K562 (cell line): Measurements from ENCODE around the gene HAUS3. TPM values are rescaled to one million over a fixed set of nuclear protein-coding genes. Genes with fewer than 3 reads are reported as not detected.

Experiments
- CEBPZ ChIP-seq: fragments of 150-350 bp; IDR thresholded peaks from 2 replicates; pipeline ENCODE4 v1.6.1; 2014; ENCODE audit warnings: low read depth, mild to moderate bottlenecking, low read length, borderline replicate concordance
- ELF2 ChIP-seq: fragments of 250-450 bp; sonication (Bioruptor Pico); IDR thresholded peaks from 2 replicates; pipeline ENCODE4 v1.5.0; 2021; ENCODE audit warnings: mild to moderate bottlenecking
- FOXM1 ChIP-seq, 2 experiments: fragments of 450-650 bp in 1 of 2; sonication (generic) in 1 of 2; formaldehyde crosslinking in 1 of 2; IDR thresholded peaks; 2 replicates each; pipeline versions ENCODE4 v1.6.1 to v1.9.0; 2017 to 2022; ENCODE audit warnings: low read depth in 2 of 2, mild to moderate bottlenecking in 2 of 2, missing genetic modification reagents in 1 of 2, moderate library complexity in 1 of 2
- HBP1 ChIP-seq: fragments of 450-650 bp; formaldehyde crosslinking; IDR thresholded peaks from 2 replicates; pipeline ENCODE4 v1.4.0; 2022; ENCODE audit warnings: missing genetic modification characterization
- ILF3 ChIP-seq: fragments of 450-650 bp; IDR thresholded peaks from 2 replicates; pipeline ENCODE4 v1.6.1; 2018; ENCODE audit warnings: antibody characterized with exemption, mild to moderate bottlenecking, moderate library complexity, borderline replicate concordance
- KLF16 ChIP-seq: IDR thresholded peaks from 2 replicates; pipeline ENCODE4 v1.6.1; 2016; ENCODE audit warnings: antibody characterized with exemption
- NCOA4 ChIP-seq: fragments of 450-650 bp; IDR thresholded peaks from 2 replicates; pipeline ENCODE4 v1.6.1; 2018; ENCODE audit warnings: mild to moderate bottlenecking; ENCODE audit not compliant: partially characterized antibody
- NONO ChIP-seq, 2 experiments: fragments of 200-400 bp in 1 of 2; fragments of 450-650 bp in 1 of 2; formaldehyde crosslinking in 1 of 2; IDR thresholded peaks; 2 replicates each; pipeline ENCODE4 v1.6.1; 2017; ENCODE audit warnings: low read depth in 2 of 2, mild to moderate bottlenecking in 2 of 2, moderate library complexity in 2 of 2, low read length in 1 of 2
- POU5F1 ChIP-seq: fragments of 150-350 bp; IDR thresholded peaks from 2 replicates; pipeline ENCODE4 v1.6.1; 2014; ENCODE audit warnings: borderline replicate concordance, low read length, low read depth, mild to moderate bottlenecking; ENCODE audit not compliant: partially characterized antibody
- SIRT6 ChIP-seq: IDR thresholded peaks from one replicate; pipeline ENCODE4 v1.6.1; 2012; ENCODE audit warnings: low read depth, mild to moderate bottlenecking, control low read depth, inconsistent platforms, low read length, moderate library complexity
- ZBTB26 ChIP-seq: fragments of 450-650 bp; formaldehyde crosslinking; IDR thresholded peaks from 2 replicates; pipeline ENCODE4 v1.4.0; 2022; ENCODE audit warnings: missing genetic modification characterization
- ZBTB33 ChIP-seq: sonication (generic); formaldehyde crosslinking; IDR thresholded peaks from 2 replicates; pipeline ENCODE4 v1.8.1; 2023; ENCODE audit warnings: mild to moderate bottlenecking, missing genetic modification reagents
- ZC3H8 ChIP-seq: fragments of 450-650 bp; IDR thresholded peaks from 2 replicates; pipeline ENCODE4 v1.6.1; 2017
- ZNF609 ChIP-seq: sonication (generic); formaldehyde crosslinking; IDR thresholded peaks from 2 replicates; pipeline ENCODE4 v1.8.1; 2023; ENCODE audit warnings: missing genetic modification reagents, mild to moderate bottlenecking, borderline replicate concordance
- polyA plus RNA-seq, 8 experiments: library from polyadenylated mRNA; depleted of rRNA in 4 of 8; stranded (reverse) in 5 of 8; unstranded in 3 of 8; fragments of >200 nt; fragmentation: Nextera tagmentation in 2 of 8; fragmentation: Illumina TruSeq in 1 of 8; extraction: Ambion mirVana in 2 of 8; extraction: Trizol in 1 of 8; gene quantifications; 2 replicates each; pipeline versions ENCODE4 v1.2.1 to v1.2.3, GENCODE V29; 2011 to 2014; ENCODE audit warnings: inconsistent platforms in 1 of 8, missing spikeins in 1 of 8
- total RNA-seq, 7 experiments: library from RNA; depleted of rRNA in 6 of 7; stranded (reverse); fragments of >200 nt in 6 of 7; fragmentation: Illumina TruSeq in 2 of 7; extraction: Trizol in 2 of 7; gene quantifications; 2 replicates each; pipeline versions ENCODE4 v1.2.1 to v1.2.3, GENCODE V29; 2011 to 2021; ENCODE audit warnings: low replicate concordance in 1 of 7

Gene HAUS3
- total and polyA plus RNA-seq, 9 of the 15 experiments (the other 6 are each of a cell fraction or from before 2014, with no cell fraction given): 8.9 to 25.7 (median 21.5) TPM

- TF ChIP-seq CEBPZ: no peak
- TF ChIP-seq HBP1 (CRISPR knock-in tag): no peak
- TF ChIP-seq POU5F1: no peak
- TF ChIP-seq NCOA4: no peak
- no peak for TF ChIP-seq ZBTB33
- peak; percentile 39; the same call in 1 of the 2 replicates for TF ChIP-seq KLF16
- no peak for TF ChIP-seq NONO (IDR thresholded peaks at IDR 0.05; ENCODE audit: low read depth in 2 of 2, low read length in 1 of 2)
- no peak for TF ChIP-seq ILF3
- TF ChIP-seq ZC3H8: no peak
- TF ChIP-seq ELF2 (CRISPR knock-in tag): no peak
- no peak for TF ChIP-seq ZBTB26 (CRISPR knock-in tag)
- TF ChIP-seq FOXM1 (IDR thresholded peaks at IDR 0.05; ENCODE audit: low read depth): no peak
- no peak for TF ChIP-seq FOXM1 (CRISPR knock-in tag; IDR thresholded peaks at IDR 0.05; ENCODE audit: low read depth)
- TF ChIP-seq SIRT6: no peak
- no peak for TF ChIP-seq ZNF609 (CRISPR knock-in tag)
These were observed 25.4 kb upstream of the HAUS3 start (continued) for GRCh38 chr4:2267320-2267811.
